ENCODE results near the gene KRT16.
"Not testable (repeated sequence)": the region's sequence is repeated elsewhere in the genome, so short reads cannot be mapped to it uniquely, and the experiment has no call there.

Gene KRT16

GRCh38 chr17:41615454-41615853, 2.9 kb upstream of the KRT16 start:
- no peak for DNase-seq (ENCODE audit: low read depth, low spot score)

DNA sequence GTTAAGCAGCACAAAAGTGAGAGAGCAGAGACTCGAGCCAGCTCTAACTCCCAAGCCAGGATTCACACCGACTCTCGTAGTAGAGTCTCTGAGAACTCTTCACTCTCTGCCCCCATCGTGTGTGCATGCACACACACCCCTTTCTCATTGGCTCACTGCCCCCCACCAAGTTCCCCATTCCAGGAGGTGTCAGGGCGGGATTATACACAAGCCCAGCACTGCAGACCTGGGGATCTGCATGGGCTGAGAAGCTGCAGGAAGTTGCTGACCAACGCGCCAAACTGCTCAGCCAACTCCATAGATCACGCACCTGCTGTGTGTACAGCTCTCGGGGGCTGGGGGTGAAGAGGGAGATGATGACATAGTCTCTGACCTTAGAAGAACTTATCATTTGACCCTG, 2.2 kb upstream of the KRT16 start:
- DNase-seq (ENCODE audit: low read depth, low spot score), result not testable (repeated sequence)

- no peak for DNase-seq (ENCODE audit: low read depth, low spot score)
Measured at GRCh38 chr17:41614098-41614497, 1.5 kb upstream of the KRT16 start.

GRCh38 chr17:41613277-41614082, 913 bp upstream of the KRT16 start:
- no peak for DNase-seq (ENCODE audit: low read depth, low spot score)

- DNase-seq (ENCODE audit: low read depth, low spot score), result no peak
Measured at GRCh38 chr17:41610965-41611640, 1.5 kb downstream of the KRT16 start.

- not testable (repeated sequence) for DNase-seq (ENCODE audit: low read depth, low spot score)
Measured at GRCh38 chr17:41610061-41610517, 2.5 kb downstream of the KRT16 start.

GRCh38 chr17:41606930-41607329, 5.6 kb downstream of the KRT16 start:
- not testable (repeated sequence) for DNase-seq (ENCODE audit: low read depth, low spot score)

DNA sequence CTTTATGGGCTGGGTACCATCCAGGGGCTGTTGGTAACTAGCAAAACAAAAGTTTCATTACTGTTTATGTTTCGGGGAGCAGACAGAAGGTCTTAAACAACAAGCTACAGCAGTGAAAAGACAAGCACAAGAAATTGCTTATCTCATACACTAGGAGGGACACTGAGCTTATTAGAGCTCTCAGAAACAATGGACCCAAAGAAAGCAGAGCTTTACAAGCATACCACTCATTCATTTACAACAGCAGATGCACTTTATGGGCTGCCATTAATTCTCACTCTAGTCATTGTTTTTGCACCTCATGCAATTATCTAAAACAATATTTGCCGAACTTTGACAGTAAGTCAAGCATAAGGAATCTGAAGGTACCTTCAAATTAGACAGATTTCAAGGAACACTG, 10.0 kb downstream of the KRT16 start:
- DNase-seq (ENCODE audit: low read depth, low spot score), result no peak

DNA sequence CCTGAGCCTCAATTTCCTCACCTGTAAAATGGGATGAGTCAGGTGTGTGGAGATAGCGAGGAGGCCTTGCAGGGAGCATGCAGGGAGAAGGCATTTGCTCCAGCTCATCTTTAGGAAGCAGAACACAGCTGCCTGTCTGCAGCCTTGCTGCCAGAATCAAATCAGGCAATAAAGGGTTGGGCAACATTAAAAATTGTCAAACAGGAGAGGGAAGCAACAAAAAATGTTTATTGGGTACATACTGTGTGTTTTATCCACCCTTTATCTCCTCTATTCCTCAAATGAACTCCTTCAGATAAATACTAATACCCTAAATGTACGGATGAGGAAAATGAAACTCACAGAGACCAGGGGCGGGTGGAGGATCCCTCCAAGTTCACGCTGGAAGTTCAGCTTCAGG, 12.2 kb downstream of the KRT16 start:
- DNase-seq (ENCODE audit: low read depth, low spot score), result no peak

- no peak for DNase-seq (ENCODE audit: low read depth, low spot score)
Measured at GRCh38 chr17:41599680-41600079, 12.9 kb downstream of the KRT16 start.

- no peak for DNase-seq (ENCODE audit: low read depth, low spot score)
Measured at GRCh38 chr17:41595585-41595984, 17.0 kb downstream of the KRT16 start.

GRCh38 chr17:41594363-41594915, 18.1 kb downstream of the KRT16 start:
- no peak for DNase-seq (ENCODE audit: low read depth, low spot score)

DNA sequence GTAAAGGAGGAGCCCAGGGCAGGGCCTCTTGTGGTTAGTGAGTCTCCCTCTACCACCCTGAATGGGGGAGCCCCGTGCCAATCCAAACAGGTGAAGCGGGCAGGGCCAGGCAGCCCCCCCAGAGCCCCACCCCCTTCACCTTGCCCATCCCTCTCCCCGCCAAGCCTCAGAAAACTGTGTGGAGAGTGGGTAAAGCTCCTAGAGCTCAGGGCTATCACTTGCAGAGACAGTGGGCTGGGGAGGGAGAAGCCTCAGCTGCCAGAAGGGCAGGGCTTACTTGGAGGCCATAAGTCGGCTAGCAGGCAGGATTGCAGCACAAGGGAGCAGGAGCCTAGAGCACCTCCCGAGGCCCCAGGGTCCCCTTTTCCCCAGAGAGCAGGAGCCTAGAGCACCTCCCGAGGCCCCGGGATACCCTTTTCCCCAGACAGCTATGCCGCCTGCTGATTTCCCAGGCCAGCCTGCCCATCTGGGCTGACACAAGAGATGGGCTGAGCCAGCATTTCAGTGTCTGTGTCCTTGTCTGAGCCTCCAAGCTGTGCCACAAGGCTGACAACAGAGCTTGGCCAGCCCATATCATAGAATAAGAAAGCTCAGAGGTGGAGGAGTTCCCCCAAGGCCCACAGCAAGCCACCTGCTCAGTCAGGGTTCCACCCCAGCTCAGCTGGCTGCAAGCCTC, 19.1 kb downstream of the KRT16 start:
- DNase-seq (ENCODE audit: low read depth, low spot score), result no peak

DNA sequence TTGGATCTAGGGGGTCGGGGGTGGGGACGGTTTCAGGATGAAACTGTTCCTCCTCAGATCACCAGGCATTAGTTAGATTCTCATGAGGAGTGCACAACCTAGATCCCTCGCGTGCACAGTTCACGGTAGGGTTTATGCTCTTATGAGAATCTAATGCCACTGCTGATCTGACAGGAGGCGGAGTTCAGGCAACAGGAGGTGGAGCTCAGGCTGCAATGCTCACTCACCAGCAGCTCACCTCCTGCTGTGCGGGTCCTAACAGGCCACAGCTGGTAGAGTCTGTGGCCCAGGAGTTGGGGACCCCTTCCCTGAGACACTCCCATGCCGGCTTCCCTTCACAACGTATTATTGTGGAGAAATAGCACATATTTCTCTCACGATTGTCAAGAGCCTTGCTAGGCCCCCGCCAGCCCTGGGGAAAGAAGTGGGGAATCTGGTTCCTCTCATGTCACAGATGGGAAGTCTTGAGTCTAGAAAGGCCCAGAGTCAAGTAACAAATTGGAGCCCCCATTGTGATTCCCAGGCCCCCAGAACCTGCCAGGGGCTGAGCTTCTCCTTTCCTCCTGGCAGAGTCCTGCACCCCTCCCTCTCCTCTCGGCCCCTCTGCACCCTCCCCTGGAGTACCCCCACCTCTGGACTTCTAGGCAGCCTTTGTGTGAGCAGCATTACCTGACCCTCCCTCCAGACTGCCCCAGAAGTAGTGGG, 19.8 kb downstream of the KRT16 start:
- DNase-seq (ENCODE audit: low read depth, low spot score), result no peak

- DNase-seq (ENCODE audit: low read depth, low spot score), result no peak
Measured at GRCh38 chr17:41589301-41589700, 23.3 kb downstream of the KRT16 start.

DNA sequence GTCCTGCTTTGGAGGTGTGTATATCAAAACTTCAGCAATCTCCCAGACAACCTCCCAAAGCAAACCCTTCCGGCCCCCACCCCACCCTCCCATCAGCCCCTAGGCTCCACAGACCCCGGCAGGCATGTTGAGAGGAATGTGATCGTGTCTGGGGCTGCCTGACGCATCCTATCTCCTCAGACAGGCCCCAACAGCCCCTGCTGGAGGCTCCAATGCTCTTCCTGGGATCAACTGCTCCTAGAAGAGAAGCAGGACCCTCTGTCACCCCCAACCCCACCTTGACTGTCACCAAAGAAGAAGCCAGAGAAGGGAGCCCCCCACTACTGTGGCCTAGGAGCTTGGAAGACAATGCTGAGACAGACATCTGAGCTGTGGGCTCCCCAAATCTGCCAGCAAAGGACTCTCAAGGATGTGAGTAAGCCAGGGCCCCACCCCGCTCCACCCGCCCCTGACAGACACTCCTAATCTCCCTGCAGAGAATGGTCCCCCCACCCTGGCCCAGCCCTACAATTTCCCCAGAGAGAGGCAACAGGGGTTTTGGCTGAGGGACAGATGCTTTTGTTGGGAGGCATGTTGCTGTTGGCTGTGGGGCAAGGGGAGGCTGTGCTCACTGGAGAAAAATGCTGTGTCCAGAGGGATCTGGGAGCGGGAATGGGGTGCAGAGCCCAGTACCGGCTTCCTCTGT, 24.3 kb downstream of the KRT16 start:
- DNase-seq (ENCODE audit: low read depth, low spot score), result no peak

DNA sequence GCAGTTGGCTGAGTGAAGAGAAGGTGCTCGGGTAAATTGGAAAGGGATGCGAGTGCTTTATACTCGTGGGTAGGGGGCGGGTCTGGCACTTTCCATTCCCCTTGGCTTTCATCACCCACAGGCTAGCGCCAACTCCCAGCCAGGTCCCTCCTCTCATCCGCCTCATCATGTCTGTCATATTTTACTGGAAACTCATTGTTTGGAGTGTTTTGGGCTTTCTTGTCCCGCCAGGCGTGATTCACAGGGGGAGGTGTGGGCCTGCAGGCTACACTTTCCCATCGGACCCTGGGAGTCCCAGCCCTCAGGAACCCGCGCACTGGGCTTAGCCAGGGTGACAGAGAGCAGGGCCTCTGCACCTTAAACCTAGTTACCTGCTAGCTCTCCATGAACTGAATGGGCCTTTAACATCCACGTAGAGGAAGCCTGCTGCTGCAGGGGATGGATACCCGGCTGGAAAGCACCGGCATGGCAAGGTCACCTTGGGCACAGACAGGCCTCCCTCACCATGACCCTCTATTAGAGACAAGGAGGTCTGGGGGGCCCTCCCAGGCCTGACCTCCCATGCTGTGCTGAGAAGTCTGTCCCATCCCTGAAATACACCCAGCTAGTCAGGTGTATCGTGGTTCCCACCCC, 25.6 kb downstream of the KRT16 start, which contains the start of gene KRT14:
Gene KRT14 (minus strand): TSS at position 33 of the 633 bp plus-strand sequence. CDS start 61 bp downstream, outside the sequence.
- DNase-seq (ENCODE audit: low read depth, low spot score), result no peak

GRCh38 chr17:41585301-41586056, 27.1 kb downstream of the KRT16 start:
- DNase-seq (ENCODE audit: low read depth, low spot score), result no peak

DNA sequence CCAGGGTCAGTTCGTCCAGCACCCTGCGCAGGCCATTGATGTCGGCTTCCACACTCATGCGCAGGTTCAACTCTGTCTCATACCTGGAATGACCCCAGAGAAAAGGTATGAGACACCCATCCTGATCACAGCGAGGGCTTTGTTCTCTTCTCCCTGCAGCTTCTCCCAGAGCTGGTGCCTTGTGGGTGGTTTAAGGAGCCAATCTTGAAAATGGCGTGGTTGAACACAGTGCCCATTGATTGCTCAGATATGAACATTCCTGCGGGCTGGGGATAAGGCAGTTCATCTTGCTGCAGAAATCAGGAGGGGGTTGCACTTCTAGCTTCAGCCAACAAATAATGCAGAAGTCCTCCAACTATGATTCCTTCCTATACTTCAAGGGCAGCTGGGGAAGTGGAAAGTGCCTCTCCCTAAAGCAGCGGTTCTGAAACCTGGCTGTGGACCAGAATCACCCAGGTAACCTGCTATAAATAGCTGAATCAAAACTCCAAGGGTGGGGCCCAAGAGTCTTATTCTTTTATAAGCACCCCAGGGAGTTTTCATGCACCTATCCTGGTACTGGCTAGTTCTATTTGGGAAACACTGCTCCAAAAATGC, 28.1 kb downstream of the KRT16 start:
- DNase-seq (ENCODE audit: low read depth, low spot score), result not testable (repeated sequence)
